Colonic mucosa (tissue), 4 donors: ENCODE measurements around the gene NASP. TPM values are rescaled to one million over a fixed set of nuclear protein-coding genes. Genes with fewer than 3 reads are reported as not detected.

Experiments
- DNase-seq: peaks from one replicate; pipeline ENCODE4 v3.0.0-alpha.2; 2020
- H3K27ac ChIP-seq: fragments of 200-600 bp; one replicate; pipeline ENCODE4 v1.8.0; 2021
- H3K27me3 ChIP-seq: fragments of 200-600 bp; one replicate; pipeline ENCODE4 v1.8.0; 2021
- H3K36me3 ChIP-seq: fragments of 200-600 bp; one replicate; pipeline ENCODE4 v1.8.0; 2021
- H3K4me1 ChIP-seq: fragments of 200-600 bp; one replicate; pipeline ENCODE4 v1.8.0; 2021; ENCODE audit warnings: mild to moderate bottlenecking
- H3K4me3 ChIP-seq: fragments of 200-600 bp; one replicate; pipeline ENCODE4 v1.8.0; 2021
- H3K9ac ChIP-seq, 2 donors: one replicate each; pipeline ENCODE4 v1.7.0; 2013; ENCODE audit warnings: control low read depth in 2 of 2, low read depth in 2 of 2, low read length in 2 of 2
- H3K9me3 ChIP-seq: fragments of 200-600 bp; one replicate; pipeline ENCODE4 v1.8.0; 2021
- intact Hi-C: fragments of 100-400 bp; cut with DNase I; formaldehyde crosslinking; loops from one replicate; pipeline ENCODE4 v1.14.1; 2022
- total RNA-seq, 2 donors: library from RNA; stranded (reverse); fragmentation: NEBNext Ultra II Directional in 1 of 2; extraction: Animal tissue kit (Norgen Biotek cat#: 25700) in 1 of 2; gene quantifications; one replicate each; pipeline ENCODE4 v1.2.1, GENCODE V29; 2021
- TF ChIP-seq, protein P1 (sequence below): fragments of 200-600 bp; IDR thresholded peaks from one replicate; pipeline ENCODE4 v1.8.0; 2022; ENCODE audit warnings: antibody characterized with exemption, mild to moderate bottlenecking
- donor health status: healthy.
- donor health status: DM: no; HTN: no; CAD: no.
- donor health status: DM: no; HTN: no; CAD: no.

Gene NASP
- total RNA-seq, 2 donors from 2014 or later: 54.7 to 119 TPM

- H3K9me3 ChIP-seq: no peaks in the 10 kb centered on the region
- no peak overlapping the region for H3K27ac ChIP-seq
- H3K36me3 ChIP-seq: no peaks in the 10 kb centered on the region
- no peak overlapping the region for H3K9ac ChIP-seq
- H3K4me1 ChIP-seq: no peaks in the 10 kb centered on the region
- TF ChIP-seq, protein P1, sequence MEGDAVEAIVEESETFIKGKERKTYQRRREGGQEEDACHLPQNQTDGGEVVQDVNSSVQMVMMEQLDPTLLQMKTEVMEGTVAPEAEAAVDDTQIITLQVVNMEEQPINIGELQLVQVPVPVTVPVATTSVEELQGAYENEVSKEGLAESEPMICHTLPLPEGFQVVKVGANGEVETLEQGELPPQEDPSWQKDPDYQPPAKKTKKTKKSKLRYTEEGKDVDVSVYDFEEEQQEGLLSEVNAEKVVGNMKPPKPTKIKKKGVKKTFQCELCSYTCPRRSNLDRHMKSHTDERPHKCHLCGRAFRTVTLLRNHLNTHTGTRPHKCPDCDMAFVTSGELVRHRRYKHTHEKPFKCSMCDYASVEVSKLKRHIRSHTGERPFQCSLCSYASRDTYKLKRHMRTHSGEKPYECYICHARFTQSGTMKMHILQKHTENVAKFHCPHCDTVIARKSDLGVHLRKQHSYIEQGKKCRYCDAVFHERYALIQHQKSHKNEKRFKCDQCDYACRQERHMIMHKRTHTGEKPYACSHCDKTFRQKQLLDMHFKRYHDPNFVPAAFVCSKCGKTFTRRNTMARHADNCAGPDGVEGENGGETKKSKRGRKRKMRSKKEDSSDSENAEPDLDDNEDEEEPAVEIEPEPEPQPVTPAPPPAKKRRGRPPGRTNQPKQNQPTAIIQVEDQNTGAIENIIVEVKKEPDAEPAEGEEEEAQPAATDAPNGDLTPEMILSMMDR: no peak
- no peak for DNase-seq
- intact Hi-C loops: no loop called here
- H3K4me3 ChIP-seq: no peak overlapping the region
- H3K27me3 ChIP-seq: no peaks in the 10 kb centered on the region
Measured at GRCh38 chr1:45615885-45616284, 32.0 kb downstream of the NASP start.

GRCh38 chr1:45617618-45618017 is 33.8 kb downstream of the NASP start:
- H3K9me3 ChIP-seq: no peaks in the 10 kb centered on the region
- intact Hi-C loops: no loop called here
- no peak overlapping the region for H3K4me3 ChIP-seq
- no peaks in the 10 kb centered on the region for H3K4me1 ChIP-seq
- no peak overlapping the region for H3K9ac ChIP-seq
- DNase-seq: no peak
- H3K27me3 ChIP-seq: no peaks in the 10 kb centered on the region
- TF ChIP-seq, protein P1: no peak
- no peak overlapping the region for H3K27ac ChIP-seq
- H3K36me3 ChIP-seq: no peaks in the 10 kb centered on the region

DNA sequence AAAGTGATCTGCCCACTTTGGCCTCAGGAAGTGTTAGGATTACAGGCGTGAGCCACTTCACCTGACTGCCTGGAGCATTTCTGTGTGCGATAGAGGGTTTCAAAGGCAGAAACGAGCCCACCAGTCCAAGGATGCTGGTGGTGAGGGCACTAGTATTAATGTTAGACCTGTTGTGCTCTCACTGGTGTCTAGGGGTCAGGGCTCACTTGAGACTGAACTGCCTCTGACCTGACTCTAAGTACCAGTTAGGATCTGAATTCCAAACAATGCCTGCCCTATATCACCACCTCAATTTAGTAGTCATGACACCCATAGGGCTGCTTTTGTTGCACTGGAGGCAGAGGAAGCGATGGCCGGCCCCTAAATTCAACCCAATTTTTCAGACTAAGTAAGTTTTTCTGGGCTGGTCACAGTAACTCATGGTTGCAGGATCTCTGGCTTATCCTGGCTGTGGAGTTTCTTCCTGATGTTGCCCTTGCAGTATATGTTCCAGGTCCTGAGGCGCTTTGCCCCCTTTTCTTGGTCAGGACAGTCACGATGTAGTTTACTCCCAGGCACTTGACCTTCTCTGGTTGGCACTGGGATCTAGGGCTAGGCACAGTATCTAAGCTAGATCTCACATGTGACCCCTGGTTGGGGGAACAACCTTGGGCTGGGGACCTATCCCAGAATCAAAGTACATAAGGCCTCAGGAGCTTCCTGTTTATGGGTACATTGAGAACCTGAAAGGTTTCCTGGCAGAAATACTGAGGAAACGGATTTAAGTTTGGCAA is 35.5 kb downstream of the NASP start:
- intact Hi-C loops: no loop called here
- no peak overlapping the region for H3K27ac ChIP-seq
- no peaks in the 10 kb centered on the region for H3K36me3 ChIP-seq
- no peaks in the 10 kb centered on the region for H3K27me3 ChIP-seq
- no peaks in the 10 kb centered on the region for H3K4me1 ChIP-seq
- no peak for DNase-seq
- no peak overlapping the region for H3K9ac ChIP-seq
- H3K4me3 ChIP-seq: no peak overlapping the region
- no peaks in the 10 kb centered on the region for H3K9me3 ChIP-seq
- TF ChIP-seq, protein P1: no peak

- H3K9ac ChIP-seq: no peak overlapping the region
- TF ChIP-seq, protein P1: no peak
- no peak overlapping the region for H3K27ac ChIP-seq
- intact Hi-C loops: no loop called here
- H3K27me3 ChIP-seq: no peaks in the 10 kb centered on the region
- H3K4me1 ChIP-seq: no peaks in the 10 kb centered on the region
- DNase-seq: no peak
- H3K9me3 ChIP-seq: no peaks in the 10 kb centered on the region
- H3K36me3 ChIP-seq: no peaks in the 10 kb centered on the region
- H3K4me3 ChIP-seq: no peak overlapping the region
Measured at GRCh38 chr1:45620588-45621500, 37.0 kb downstream of the NASP start.

- no peak overlapping the region for H3K4me3 ChIP-seq
- TF ChIP-seq, protein P1: no peak
- H3K27ac ChIP-seq: no peak overlapping the region
- no peak for DNase-seq
- no peaks in the 10 kb centered on the region for H3K9me3 ChIP-seq
- no peaks in the 10 kb centered on the region for H3K36me3 ChIP-seq
- no peaks in the 10 kb centered on the region for H3K27me3 ChIP-seq
- H3K4me1 ChIP-seq: no peaks in the 10 kb centered on the region
- intact Hi-C loops: no loop called here
- H3K9ac ChIP-seq: no peak overlapping the region
Measured at GRCh38 chr1:45621501-45621836, 37.6 kb downstream of the NASP start.
